HG03354 (cell line): Measurements from ENCODE around the gene TRIM38.
A peak's percentile ranks its signal among the peaks of the same experiment; 100 is the strongest.
"Not testable (repeated sequence)": the region's sequence is repeated elsewhere in the genome, so short reads cannot be mapped to it uniquely, and the experiment has no call there.

Experiments
- ATAC-seq: cut with Tn5 transposase; IDR thresholded peaks from one replicate; pipeline ENCODE4 v1.9.1; 2021; ENCODE audit warnings: mild to moderate bottlenecking; ENCODE audit not compliant: unreplicated experiment, poor library complexity, severe bottlenecking

TRIM38 gene

GRCh38 chr6:25962149-25963127, at the start of gene TRIM38:
Gene TRIM38 (plus strand): TSS chr6:25962802. CDS start chr6:25966523, 3,721 bp downstream.
- peak; percentile 83 for ATAC-seq

- ATAC-seq = no peak
Measured at GRCh38 chr6:25913741-25914140, 48.9 kb upstream of the TRIM38 start.

- no peak for ATAC-seq
Measured at GRCh38 chr6:25916330-25916729, 46.3 kb upstream of the TRIM38 start.

GRCh38 chr6:25916789-25917490, 45.7 kb upstream of the TRIM38 start:
- no peak for ATAC-seq

- no peak for ATAC-seq
Measured at GRCh38 chr6:25918083-25918683, 44.4 kb upstream of the TRIM38 start.

- no peak for ATAC-seq
Measured at GRCh38 chr6:25919657-25920056, 42.9 kb upstream of the TRIM38 start.

GRCh38 chr6:25921525-25922203, 40.9 kb upstream of the TRIM38 start:
- no peak for ATAC-seq

- ATAC-seq = no peak
Measured at GRCh38 chr6:25922301-25922700, 40.3 kb upstream of the TRIM38 start.

- no peak for ATAC-seq
Measured at GRCh38 chr6:25925876-25926275, 36.7 kb upstream of the TRIM38 start.

GRCh38 chr6:25927178-25927577, 35.4 kb upstream of the TRIM38 start:
- ATAC-seq = no peak

- no peak for ATAC-seq
Measured at GRCh38 chr6:25927756-25928216, 34.8 kb upstream of the TRIM38 start.

- no peak for ATAC-seq
Measured at GRCh38 chr6:25928562-25929324, 33.9 kb upstream of the TRIM38 start.

- ATAC-seq = not testable (repeated sequence)
Measured at GRCh38 chr6:25929785-25930184, 32.8 kb upstream of the TRIM38 start.

- no peak for ATAC-seq
Measured at GRCh38 chr6:25930532-25931410, 31.8 kb upstream of the TRIM38 start, which contains the start of gene SLC17A2. Gene SLC17A2 (minus strand): TSS chr6:25930691. CDS start chr6:25925796, 4,895 bp downstream.

- ATAC-seq = no peak
Measured at GRCh38 chr6:25931411-25931709, 31.2 kb upstream of the TRIM38 start.

- ATAC-seq = no peak
Measured at GRCh38 chr6:25934156-25934555, 28.4 kb upstream of the TRIM38 start.

GRCh38 chr6:25934735-25935313, 27.8 kb upstream of the TRIM38 start:
- no peak for ATAC-seq

GRCh38 chr6:25935953-25936352, 26.6 kb upstream of the TRIM38 start:
- ATAC-seq = no peak
